ENCODE results near the gene SFXN5. TPM values are rescaled to one million over a fixed set of nuclear protein-coding genes. Genes with fewer than 3 reads are reported as not detected.
A peak's percentile ranks its signal among the peaks of the same experiment; 100 is the strongest.
"Not testable (repeated sequence)": the region's sequence is repeated elsewhere in the genome, so short reads cannot be mapped to it uniquely, and the experiment has no call there.

SFXN5 gene
- polyA plus RNA-seq, 3 donors, result 5.9 to 28.6 (median 9.5) TPM

DNA sequence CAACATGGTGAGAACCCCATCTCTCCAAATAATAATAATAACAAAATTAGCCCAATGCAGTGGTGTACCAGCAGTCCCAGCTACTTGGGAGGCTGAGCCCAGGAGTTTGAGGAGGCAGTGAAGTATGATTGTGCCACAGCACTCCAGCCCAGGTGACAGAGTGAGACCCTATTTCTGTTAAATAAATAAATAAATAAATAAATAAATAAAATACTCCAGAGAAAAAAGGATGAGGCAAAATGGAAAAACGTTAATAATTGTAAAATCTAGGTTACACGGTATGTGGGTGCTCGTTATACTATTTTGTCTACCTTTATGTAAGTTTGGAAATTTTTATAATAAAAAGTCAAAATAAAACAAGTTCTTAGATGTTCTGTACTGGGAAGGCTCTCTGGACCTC, 162.8 kb downstream of the SFXN5 start:
- H3K36me3 ChIP-seq (replicated peaks in 1 of 2; ENCODE audit: control insufficient read depth in 1 of 2, insufficient read depth in 2 of 2, low read length in 2 of 2), result no peaks in the 10 kb centered on the region
- H4K20me1 ChIP-seq (ENCODE audit: insufficient read depth, low read length), result no peaks in the 10 kb centered on the region
- H3K9ac ChIP-seq (ENCODE audit: insufficient read depth, low read length, poor library complexity, severe bottlenecking), result no peak overlapping the region
- no peak overlapping the region for H3K27ac ChIP-seq (ENCODE audit: low read depth in 1 of 2, low read length in 2 of 2)
- Mint-ChIP-seq H3K4me1 (no peaks in the 10 kb centered on the region), H3K4me3 (peak overlapping the region in 1 of 2 donors; percentile 55), H3K36me3 (no peaks in the 10 kb centered on the region), H3K9me3 (peaks cover 0 to 3% (median 0%) of the 10 kb centered on the region in 7 donors), H3K27me3 (ENCODE audit: low read depth in 3 of 3) (peaks cover 63 to 91% (median 84%) of the 10 kb centered on the region in 3 donors), H3K27ac (no peak overlapping the region)
- no peak overlapping the region for H2AFZ ChIP-seq (ENCODE audit: insufficient read depth, low read depth, low read length, poor library complexity, severe bottlenecking)
- no peaks in the 10 kb centered on the region for H3K4me1 ChIP-seq (ENCODE audit: control insufficient read depth in 1 of 2, insufficient read depth in 2 of 2, low read length in 2 of 2)
- H3K27me3 ChIP-seq (ENCODE audit: control insufficient read depth in 2 of 2, insufficient read depth in 2 of 2, low read length in 2 of 2), result peaks cover 72 to 89% of the 10 kb centered on the region in 2 donors
- no CpG with 5 or more reads among the region's 3 CpGs for WGBS (ENCODE audit: insufficient coverage)
- TF ChIP-seq, protein P1, sequence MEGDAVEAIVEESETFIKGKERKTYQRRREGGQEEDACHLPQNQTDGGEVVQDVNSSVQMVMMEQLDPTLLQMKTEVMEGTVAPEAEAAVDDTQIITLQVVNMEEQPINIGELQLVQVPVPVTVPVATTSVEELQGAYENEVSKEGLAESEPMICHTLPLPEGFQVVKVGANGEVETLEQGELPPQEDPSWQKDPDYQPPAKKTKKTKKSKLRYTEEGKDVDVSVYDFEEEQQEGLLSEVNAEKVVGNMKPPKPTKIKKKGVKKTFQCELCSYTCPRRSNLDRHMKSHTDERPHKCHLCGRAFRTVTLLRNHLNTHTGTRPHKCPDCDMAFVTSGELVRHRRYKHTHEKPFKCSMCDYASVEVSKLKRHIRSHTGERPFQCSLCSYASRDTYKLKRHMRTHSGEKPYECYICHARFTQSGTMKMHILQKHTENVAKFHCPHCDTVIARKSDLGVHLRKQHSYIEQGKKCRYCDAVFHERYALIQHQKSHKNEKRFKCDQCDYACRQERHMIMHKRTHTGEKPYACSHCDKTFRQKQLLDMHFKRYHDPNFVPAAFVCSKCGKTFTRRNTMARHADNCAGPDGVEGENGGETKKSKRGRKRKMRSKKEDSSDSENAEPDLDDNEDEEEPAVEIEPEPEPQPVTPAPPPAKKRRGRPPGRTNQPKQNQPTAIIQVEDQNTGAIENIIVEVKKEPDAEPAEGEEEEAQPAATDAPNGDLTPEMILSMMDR (IDR thresholded peaks at IDR 0.05), result no peak
- peaks cover 0 to 2% of the 10 kb centered on the region in 2 donors for H3K9me3 ChIP-seq (replicated peaks in 1 of 2; ENCODE audit: control insufficient read depth in 1 of 2, insufficient read depth in 1 of 2, low read length in 2 of 2)
- no peak overlapping the region for H3K4me2 ChIP-seq (replicated peaks; ENCODE audit: extremely low read depth, low read length, poor library complexity, severe bottlenecking)
- H3K79me2 ChIP-seq (ENCODE audit: insufficient read depth, low read length), result no peaks in the 10 kb centered on the region
- intact Hi-C loops (cut with micrococcal nuclease), result no loop called here
- no peak overlapping the region for H3K4me3 ChIP-seq (replicated peaks in 1 of 3; ENCODE audit: low read depth in 2 of 3, low read length in 3 of 3)
- DNase-seq, result no peak

DNA sequence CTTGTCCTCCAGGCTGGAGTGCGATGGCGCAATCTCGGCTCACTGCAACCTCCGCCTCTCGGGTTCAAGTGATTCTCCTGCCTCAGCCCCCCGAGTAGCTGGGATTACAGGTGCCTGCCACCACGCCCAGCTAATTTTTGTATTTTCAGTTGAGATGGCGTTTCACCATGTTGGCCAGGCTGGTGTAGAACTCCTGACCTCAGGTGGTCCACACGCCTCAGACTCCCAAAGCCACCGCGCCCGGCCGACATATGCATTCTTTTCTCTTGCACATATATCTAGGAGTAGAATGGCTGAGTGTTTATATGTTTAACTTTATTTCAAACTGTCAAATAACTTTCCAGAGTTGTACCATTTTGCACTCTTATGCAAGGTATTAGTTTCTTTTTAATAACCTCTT, 164.1 kb downstream of the SFXN5 start:
- H3K4me1 Mint-ChIP-seq; H3K36me3 ChIP-seq (replicated peaks in 1 of 2; ENCODE audit: control insufficient read depth in 1 of 2, insufficient read depth in 2 of 2, low read length in 2 of 2); H2AFZ ChIP-seq (ENCODE audit: insufficient read depth, low read depth, low read length, poor library complexity, severe bottlenecking); H3K9me3 ChIP-seq (replicated peaks in 1 of 2; ENCODE audit: control insufficient read depth in 1 of 2, insufficient read depth in 1 of 2, low read length in 2 of 2); H4K20me1 ChIP-seq (ENCODE audit: insufficient read depth, low read length); H3K9me3 Mint-ChIP-seq; DNase-seq; H3K4me1 ChIP-seq (ENCODE audit: control insufficient read depth in 1 of 2, insufficient read depth in 2 of 2, low read length in 2 of 2); intact Hi-C loops (cut with micrococcal nuclease); H3K36me3 Mint-ChIP-seq; H3K79me2 ChIP-seq (ENCODE audit: insufficient read depth, low read length); H3K9ac ChIP-seq (ENCODE audit: insufficient read depth, low read length, poor library complexity, severe bottlenecking); H3K27ac Mint-ChIP-seq; H3K4me3 ChIP-seq (replicated peaks in 1 of 3; ENCODE audit: low read depth in 2 of 3, low read length in 3 of 3); H3K27ac ChIP-seq (ENCODE audit: low read depth in 1 of 2, low read length in 2 of 2); H3K4me2 ChIP-seq (replicated peaks; ENCODE audit: extremely low read depth, low read length, poor library complexity, severe bottlenecking): not testable (repeated sequence)
- H3K27me3 ChIP-seq (ENCODE audit: control insufficient read depth in 2 of 2, insufficient read depth in 2 of 2, low read length in 2 of 2), result peaks cover 72 to 88% of the 10 kb centered on the region in 2 donors
- 100% methylated on average over 2 of the region's 13 CpGs for WGBS (ENCODE audit: insufficient coverage)
- Mint-ChIP-seq H3K27me3 (ENCODE audit: low read depth in 3 of 3) (peaks cover 59 to 88% (median 83%) of the 10 kb centered on the region in 3 donors), H3K4me3 (peak overlapping the region in 1 of 2 donors; percentile 30)
